Sigmoid colon (tissue), 4 donors: ENCODE data around the gene PTPRT.

Experiments
- POLR2A ChIP-seq, 2 donors: fragments of 450-650 bp; IDR thresholded peaks; one replicate each; pipeline ENCODE4 v1.6.1; 2016; ENCODE audit warnings: antibody characterized with exemption in 2 of 2, mild to moderate bottlenecking in 2 of 2, moderate library complexity in 2 of 2
- POLR2AphosphoS5 ChIP-seq, 4 donors: sonication (generic); formaldehyde crosslinking; IDR thresholded peaks; one replicate each; pipeline ENCODE4 v1.6.1; 2017; ENCODE audit warnings: antibody characterized with exemption in 4 of 4
- TF ChIP-seq, protein P1 (sequence below), 4 experiments: fragments of 450-650 bp in 3 of 4; fragments of 200-600 bp in 1 of 4; IDR thresholded peaks; one replicate each; pipeline ENCODE4 v1.5.1; 2016 to 2019; ENCODE audit warnings: antibody characterized with exemption in 4 of 4, mild to moderate bottlenecking in 3 of 4, moderate library complexity in 2 of 4

DNA sequence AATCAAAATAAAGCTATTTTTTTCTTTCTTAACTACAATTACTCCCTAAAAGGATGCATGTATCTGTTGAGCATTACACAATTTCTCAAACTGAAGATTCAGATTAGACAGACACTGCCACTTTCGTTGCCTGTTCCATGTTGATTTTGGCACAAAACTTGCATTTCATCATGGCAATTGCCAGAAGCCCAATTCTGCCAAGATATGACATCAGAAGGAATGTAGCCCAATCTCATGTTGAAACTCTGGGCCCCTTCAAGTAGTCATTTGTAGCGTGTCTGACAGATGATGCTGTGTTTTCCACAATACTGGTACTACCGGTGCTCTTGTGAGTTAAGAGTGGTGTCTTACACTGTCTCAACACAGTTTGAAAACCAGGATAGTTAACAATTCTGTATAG is 705.4 kb downstream of the PTPRT start:
- TF ChIP-seq POLR2A (IDR thresholded peaks at IDR 0.05): no peak
- TF ChIP-seq, protein P1, sequence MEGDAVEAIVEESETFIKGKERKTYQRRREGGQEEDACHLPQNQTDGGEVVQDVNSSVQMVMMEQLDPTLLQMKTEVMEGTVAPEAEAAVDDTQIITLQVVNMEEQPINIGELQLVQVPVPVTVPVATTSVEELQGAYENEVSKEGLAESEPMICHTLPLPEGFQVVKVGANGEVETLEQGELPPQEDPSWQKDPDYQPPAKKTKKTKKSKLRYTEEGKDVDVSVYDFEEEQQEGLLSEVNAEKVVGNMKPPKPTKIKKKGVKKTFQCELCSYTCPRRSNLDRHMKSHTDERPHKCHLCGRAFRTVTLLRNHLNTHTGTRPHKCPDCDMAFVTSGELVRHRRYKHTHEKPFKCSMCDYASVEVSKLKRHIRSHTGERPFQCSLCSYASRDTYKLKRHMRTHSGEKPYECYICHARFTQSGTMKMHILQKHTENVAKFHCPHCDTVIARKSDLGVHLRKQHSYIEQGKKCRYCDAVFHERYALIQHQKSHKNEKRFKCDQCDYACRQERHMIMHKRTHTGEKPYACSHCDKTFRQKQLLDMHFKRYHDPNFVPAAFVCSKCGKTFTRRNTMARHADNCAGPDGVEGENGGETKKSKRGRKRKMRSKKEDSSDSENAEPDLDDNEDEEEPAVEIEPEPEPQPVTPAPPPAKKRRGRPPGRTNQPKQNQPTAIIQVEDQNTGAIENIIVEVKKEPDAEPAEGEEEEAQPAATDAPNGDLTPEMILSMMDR (IDR thresholded peaks at IDR 0.05): no peak
- peak in 2 of 4 donors; percentile 18 to 40 for TF ChIP-seq POLR2AphosphoS5 (IDR thresholded peaks at IDR 0.05)
